GM19452 (cell line): ENCODE results near the gene RAET1G.
"Not testable (repeated sequence)": the region's sequence is repeated elsewhere in the genome, so short reads cannot be mapped to it uniquely, and the experiment has no call there.

Experiments
- ATAC-seq: cut with Tn5 transposase; IDR thresholded peaks from one replicate; pipeline ENCODE4 v1.9.1; 2021; ENCODE audit not compliant: unreplicated experiment

RAET1G gene, protein sequence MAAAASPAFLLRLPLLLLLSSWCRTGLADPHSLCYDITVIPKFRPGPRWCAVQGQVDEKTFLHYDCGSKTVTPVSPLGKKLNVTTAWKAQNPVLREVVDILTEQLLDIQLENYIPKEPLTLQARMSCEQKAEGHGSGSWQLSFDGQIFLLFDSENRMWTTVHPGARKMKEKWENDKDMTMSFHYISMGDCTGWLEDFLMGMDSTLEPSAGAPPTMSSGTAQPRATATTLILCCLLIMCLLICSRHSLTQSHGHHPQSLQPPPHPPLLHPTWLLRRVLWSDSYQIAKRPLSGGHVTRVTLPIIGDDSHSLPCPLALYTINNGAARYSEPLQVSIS

DNA sequence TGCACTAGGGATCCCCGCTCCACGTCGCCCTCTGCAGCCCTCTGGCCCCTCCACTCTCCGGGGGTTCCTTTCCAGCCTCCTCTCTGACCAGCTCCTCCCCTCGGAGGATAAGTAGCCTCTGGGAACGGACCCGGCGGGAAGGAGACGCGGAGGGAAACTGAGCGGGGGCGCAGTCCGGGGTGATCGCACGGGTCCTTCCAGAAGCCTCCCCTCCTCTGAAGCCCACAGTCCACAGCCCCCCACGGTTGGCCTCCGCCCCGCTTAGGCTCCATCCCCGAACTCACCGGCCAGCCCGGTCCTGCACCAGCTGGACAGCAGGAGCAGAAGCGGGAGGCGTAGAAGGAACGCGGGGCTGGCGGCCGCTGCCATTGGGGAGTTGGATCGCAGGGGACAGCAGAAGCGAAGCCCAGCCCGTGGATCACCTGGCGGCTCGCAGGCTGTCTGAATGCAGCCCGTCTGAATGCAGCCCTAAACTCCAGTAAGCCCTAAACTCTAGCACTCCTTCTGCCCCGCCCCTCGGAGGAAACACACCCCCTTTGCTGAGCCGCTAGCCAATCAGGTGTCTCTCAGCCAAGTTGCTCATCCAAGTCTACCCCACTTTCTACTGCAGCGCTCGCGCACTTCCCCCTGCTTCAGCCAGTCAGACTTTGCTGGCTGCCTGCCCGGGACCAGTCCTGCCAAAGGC, at the start of gene RAET1G:
TSS of gene RAET1G (minus strand) at position 480 of the 685 bp plus-strand sequence. CDS start at position 369, 111 bp downstream.
- ATAC-seq, result no peak

DNA sequence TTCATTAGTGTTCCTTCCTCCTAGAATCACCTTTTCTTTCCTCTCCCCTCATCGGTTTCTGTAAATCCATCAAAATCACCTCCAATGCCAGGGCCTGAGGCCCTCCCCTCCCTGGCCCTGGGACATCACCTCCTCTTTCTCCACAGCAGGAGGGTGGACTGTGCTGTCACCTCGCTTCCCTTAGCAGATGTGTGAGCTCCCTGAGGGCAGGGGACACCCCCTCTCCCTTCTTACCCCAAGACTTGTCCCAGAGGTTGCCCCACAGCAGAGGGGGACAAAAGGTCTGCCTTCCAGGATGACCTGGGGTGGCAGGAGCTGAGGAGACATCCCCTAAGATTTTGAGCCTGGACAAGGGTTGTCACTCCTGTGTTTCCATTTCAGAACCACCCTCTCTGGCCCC, 46.7 kb upstream of the RAET1G start:
- no peak for ATAC-seq

DNA sequence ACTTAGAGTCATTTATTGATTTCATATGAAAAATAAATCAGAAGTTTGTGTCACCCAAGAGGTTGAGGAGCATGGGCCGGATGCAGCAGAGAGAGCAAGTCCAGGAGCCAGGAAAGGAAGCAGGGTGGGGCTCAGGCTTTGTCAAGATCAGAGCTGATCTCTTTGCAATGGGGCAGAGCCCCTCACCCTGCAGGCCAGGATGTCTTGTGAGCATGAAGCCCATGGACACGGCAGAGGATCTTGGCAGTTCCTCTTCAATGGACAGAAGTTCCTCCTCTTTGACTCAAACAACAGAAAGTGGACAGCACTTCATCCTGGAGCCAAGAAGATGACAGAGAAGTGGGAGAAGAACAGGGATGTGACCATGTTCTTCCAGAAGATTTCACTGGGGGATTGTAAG, 46.0 kb upstream of the RAET1G start:
- not testable (repeated sequence) for ATAC-seq

DNA sequence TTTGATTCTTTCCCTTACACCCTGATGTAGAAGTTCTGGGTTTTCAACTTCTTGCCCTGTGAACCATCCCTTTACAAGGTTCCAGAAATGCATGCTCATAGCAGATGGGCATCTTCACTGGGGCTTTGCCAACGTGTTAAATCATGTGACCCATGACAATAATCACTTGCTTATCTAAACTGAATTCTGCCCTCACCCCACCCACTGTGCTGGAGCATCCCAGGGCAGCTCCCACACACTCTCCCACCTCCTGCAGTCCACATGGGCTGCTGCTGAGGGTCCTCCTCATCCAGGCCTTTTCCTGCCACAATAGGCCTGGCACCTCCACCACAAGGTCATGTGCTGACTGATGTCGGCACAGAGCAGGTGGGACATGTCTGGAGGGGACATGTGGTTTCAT, 45.1 kb upstream of the RAET1G start:
- not testable (repeated sequence) for ATAC-seq

DNA sequence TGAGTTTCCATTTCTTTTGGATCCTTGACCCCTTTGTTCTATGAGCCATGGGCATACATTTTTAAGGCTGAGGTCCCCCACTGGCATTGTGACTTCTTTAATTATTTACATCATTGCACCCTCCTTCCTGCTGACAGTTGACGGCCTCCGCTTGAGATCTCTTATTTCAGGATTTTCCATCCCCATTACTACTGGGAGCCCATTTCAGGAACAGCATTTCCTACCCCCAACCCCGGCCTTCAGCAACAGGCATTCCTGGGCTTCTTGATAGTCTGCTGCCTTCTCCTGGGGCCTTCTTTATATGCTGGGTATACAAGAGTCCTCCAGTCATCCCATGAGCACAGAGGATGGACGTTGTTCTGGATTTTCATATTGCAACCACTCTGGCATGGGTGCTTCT, 44.7 kb upstream of the RAET1G start:
- no peak for ATAC-seq

DNA sequence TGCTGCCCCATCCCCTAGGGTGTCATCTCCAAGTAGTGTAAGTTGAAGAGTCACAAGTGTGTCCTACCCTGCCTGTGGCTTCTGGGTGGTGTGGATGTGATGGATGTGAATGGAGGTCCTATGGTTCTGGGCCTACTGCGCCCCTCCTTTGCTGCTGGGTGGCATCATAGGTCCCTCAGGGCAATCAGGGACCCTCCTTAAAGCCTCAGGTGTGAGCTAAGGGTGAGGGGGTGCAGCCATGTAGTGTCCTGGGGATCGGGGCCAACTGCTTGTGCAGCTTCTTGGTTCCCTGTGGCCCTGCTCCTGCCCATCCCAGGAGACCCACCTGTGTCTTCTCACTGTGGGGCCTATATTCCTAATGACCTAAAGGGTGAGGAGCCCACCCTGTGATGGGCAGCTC, 43.4 kb upstream of the RAET1G start:
- ATAC-seq, result not testable (repeated sequence)

DNA sequence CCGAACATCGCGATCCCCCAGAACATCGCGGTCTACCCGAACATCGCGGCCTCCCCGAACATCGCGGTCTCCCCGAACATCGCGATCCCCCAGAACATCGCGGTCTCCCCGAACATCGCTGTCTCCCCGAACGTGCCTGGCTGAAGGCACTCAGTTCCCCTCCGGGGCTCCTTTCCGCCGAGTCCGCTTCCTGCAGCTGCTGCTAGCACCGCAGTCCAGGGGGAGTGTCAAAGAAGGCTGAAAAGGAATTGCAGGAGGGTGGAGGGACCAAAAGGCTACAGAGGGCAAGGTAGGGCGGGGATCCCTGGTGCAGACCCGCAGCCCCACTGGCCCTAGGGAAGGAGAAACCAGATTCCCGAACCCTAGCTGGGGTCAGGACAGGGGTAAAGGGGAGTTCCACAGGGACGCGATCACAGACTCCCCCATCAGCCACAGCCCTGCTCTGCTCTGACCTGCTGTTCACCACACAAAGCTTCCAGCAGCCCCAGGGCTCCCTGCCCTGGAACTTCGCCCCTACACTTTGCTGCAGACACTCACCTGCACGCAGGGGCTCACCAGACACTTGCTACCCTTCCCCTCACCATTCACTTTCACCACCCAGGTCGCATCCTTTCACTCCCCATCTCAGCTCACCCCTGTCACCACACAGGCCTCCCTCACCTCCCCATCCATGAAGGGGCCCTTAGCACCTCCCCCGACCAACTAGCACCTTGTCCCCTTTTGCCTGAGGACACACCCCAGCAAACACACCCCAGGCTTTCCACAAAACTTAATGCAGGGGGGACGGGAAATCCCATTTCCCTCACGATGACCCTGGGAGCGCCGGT, 42.5 kb upstream of the RAET1G start:
- no peak for ATAC-seq

DNA sequence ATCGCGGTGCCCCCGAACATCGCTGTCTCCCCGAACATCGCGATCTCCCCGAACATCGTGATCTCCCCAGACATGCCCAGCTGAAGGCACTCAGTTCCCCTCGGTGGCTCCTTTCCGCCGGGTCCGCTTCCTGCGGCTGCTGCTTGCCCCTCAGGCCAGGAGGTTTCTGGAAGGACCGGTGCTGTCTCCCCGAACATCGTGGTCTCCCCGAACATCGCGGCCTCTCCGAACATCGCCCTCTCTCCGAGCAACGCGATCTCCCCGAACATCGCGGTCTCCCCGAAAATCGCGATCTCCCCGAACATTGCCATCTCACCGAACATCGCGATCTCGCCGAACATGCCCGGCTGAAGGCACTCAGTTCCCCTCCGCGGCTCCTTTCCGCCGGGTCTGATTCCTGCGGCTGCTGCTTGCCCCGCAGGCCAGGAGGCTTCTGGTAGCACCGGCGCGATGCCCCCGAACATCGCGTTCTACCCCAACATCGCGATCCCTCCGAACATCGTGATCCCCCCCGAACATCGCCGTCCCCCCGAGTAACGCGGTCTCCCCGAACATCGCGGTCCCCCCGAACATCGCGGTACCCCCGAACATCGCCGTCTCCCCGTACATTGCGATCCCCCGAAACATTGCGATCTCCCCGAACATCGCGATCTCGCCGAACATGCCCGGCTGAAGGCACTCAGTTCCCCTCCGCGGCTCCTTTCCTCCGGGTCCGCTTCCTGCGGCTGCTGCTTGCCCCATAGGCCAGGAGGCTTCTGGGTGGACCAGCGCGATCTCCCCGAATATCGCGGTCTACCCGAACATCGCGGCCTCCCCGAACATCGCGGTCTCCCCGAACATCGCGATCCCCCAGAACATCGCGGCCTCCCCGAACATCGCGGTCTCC, 41.6 kb upstream of the RAET1G start:
- ATAC-seq, result no peak

DNA sequence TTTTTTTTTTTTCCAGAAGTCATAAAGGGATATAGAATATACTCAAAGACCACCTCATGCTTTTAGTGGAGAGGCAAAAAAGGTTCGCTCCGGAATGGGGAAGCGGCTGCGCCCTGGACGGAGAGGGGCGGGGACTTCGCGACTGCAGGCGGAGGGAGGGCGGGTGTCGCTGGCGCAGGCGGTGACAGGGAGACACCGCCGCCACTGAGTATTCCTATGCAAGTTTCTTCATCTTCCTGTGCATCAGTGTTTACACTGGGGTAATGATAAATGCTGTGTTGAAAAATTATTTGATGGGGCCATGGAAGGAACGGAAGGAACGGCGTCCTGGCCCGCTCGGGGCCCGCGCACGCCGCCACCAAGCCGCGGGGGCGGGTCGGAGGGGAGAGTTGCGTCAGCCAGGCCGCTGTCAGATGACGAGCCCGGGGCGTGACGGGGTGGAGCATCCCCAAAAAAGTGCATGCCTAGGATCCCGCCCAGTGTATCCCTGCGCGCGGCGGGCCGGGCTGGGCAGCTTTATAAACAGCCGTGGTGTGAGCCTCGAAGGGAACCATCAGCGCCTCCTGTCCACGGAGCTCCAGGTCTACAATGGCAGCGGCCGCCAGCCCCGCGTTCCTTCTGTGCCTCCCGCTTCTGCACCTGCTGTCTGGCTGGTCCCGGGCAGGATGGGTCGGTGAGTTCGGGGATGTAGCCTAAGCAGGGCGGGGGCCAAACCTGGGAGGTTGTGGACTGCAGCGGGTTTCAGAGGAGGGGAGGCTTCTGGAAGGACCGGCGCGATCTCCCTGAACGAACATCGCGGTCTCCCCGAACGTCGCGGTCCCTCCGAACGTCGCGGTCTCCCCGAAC, 40.8 kb upstream of the RAET1G start, which contains the start of gene ULBP1:
TSS of gene ULBP1 (plus strand) at position 482 of the 846 bp plus-strand sequence. CDS start at position 589, 107 bp downstream.
- ATAC-seq, result peak; percentile 59

DNA sequence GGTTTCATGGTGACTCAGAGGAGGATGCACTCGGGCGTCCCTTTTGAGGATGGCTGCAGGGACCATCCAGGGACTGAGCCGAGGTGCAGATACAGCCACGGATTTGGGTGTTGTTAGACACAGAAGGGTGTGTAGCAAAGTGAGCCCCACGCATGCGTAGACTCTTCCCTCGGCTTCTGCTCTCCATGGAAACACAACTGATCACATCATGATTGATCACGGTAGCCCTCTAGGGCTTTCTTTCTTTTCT, 40.2 kb upstream of the RAET1G start:
- ATAC-seq, result peak; percentile 20

DNA sequence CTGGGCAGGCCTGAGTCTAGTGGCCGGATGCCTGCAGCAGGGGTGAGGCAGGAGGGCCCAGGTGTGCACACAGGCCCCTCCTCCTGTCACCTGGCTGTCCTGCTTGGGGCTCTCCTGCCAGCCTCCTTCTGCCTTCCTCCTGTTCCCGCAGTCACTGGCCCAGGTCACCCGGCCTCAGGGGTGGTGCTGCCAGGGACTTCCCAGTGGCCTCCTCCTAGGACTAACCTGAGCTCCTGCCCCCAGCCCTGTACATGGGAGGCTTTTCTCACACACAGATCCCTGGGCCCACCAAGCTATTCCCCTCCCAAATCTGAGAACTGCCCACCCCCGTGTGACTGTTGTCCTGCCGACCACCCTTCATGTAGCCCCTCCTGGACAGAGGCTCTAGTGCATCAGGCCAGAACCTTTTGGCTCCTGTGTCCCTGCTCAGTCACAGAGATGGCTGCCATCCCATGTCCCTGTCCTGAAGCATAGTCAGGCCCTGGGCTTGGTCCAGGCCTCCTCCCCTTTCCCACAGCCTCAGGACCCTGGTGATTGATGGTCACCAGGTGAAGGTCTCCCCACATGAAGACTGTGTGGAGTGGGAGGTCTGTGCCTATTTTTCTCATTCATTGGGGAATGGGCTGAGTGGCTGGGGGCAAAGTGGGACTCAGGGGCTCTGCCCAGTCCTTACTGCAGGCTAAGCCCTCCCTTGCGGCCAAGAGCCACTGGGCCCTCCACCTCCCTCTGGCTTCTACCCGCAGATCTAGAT, 39.7 kb upstream of the RAET1G start:
- ATAC-seq, result no peak

DNA sequence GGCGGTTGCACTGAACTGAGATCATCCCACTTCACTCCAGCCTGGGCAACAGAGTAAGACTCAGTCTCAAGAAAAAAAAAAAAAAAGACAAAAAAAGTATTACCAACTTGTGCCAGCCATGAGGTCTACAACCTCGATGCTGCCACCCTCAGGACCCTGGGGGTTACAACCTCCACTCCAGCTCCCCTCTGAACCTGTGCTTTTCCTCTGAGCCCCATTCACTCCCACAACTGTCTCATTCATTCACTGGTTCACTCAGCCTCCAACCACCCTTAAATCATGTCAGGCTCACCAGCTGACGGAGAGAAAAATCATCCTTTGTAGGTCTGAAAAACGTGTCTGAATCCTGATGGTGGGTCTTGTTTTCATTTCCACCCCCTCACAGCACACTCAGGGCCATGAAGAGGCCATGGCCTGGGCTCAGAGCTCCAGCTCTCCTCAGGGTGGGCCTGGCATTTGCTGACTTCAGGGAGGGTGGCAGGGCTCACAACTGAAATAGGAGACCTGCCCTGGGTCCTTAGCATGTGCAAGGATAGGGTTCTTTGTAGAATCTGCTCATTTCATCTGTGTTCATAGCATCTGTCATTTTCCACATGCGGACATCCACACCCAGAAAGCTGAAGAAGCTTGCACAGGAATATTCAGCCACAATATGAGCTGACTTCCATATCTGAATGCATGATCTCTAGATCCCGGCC, 39.0 kb upstream of the RAET1G start:
- no peak for ATAC-seq

DNA sequence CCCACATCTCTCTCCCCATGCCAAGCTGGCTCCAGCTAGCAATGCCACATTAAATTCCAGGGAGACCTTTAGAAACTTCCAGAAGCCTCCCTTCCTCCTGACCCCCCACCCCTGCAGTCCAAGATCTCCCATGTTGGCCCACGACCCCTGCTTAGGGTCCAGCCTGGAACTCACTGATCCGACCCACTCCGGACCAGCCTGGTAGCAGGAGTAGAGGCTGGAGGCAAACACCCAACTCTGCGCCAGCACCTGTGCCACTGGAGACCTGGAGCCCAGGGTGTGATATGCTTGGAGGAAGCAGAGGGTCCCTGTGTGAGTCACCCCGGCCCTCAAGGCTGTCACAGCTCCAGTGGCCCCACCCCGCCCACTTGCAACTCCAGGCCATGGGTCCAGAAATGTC, 37.6 kb upstream of the RAET1G start:
- ATAC-seq, result no peak

DNA sequence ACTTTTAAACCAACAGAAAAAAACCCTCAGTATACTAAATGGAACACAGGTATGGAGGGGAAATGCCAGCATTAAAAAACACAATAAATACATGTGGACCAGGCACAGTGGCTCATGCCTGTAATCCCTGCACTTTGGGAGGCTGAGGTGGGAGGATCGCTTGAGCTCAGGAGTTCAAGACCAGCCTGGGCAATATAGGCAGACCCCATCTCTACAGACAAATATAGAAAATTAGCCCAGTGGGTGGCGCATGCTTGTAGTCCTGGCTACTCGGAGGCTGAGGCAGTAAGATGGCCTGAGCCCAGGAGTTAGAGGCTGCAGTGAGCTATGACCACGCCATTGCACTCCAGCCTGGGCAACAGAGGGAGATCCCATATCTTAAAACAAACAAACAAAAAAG, 36.9 kb upstream of the RAET1G start:
- not testable (repeated sequence) for ATAC-seq

DNA sequence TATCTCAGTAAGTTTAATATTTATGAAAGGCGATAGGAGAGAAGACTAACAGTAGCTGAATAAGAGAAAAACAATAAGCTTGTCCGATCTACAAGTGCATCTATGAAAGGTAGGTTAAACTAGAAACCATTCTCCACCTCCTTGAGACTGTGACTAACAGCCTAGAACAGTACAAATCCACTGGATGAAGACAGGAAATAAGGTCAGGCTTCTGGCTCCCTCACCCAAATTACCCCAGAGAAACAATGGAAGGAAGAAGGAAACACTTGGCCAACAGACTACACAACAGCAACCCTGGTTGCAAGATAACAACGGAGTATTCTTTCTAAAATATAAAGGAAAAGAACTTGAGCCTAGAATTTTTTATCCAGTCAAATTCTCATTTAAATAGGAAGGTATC, 35.2 kb upstream of the RAET1G start:
- ATAC-seq, result not testable (repeated sequence)

DNA sequence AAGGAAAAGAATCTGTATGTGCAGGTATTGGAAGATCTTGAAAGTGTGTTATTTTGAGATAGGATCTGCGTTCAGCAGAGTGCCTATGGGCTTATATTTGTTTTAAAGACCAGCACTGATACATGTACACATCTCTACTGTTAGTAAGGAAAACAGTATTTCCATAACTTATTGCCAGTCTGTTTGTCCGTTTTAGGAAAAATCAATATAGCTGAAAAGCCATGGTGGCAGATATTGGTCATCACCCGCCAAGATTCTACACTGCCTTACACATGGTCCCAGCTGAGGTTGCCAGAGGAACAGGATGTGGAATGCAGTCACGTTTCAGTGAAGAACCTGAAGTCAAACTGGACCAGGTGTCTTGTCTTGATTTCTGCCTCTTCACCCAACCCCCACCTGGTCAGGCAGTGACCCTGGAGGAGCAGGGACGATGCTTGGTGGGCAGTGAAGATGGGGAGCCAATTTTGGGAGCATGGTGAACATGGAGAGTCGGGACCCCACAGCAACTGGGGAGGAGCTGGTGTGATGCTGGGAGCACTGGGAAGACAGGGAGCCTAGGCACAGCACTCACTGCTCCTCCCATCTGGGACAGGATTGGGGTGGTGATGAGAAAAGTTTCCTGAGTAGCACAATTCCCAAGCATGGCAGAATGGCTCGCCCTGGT, 32.9 kb upstream of the RAET1G start:
- ATAC-seq, result not testable (repeated sequence)

DNA sequence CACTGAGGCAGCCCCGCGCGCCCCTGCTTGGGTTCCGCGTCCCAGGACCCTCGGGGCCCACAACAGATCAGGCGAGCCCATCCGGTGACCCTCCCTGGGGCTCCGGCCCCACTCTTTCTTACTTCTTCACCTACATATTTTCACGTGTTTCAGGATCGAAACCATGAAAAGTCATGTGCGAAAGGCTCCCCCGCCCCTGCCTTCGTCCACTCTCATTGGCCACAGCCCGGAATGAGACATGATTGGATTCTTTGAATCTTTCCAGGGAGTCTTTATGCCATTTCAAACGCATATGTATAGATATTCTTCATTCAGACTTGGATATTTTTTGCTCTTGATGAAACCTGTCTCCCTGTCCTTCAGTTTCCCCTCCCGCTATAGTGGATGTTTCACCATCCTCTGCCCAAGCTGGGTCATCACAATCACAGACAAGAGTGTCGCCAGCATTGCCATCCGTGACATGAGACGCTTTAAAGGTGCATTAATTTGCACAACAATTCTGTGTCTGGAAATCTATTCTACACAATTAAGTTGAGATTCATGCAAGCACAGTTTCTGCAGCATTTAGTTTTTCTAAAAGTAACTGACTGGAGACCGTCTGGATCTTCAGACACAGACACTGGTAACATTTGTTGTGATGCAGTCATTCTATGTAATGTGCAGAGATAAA, 32.2 kb upstream of the RAET1G start:
- ATAC-seq, result not testable (repeated sequence)
